HTERT RPE-1 (cell line): ENCODE measurements around the gene ZNF479.
"Not testable (repeated sequence)": the region's sequence is repeated elsewhere in the genome, so short reads cannot be mapped to it uniquely, and the experiment has no call there.

Experiments
- in situ Hi-C: fragments of 300-500 bp; cut with MboI; formaldehyde crosslinking; loops from 4 replicates; pipeline ENCODE4 v1.14.3; 2020; ENCODE audit warnings: low sequenced_read_pairs

The ZNF479 gene

GRCh38 chr7:57132336-57132735 is at the start of gene ZNF479:
ZNF479 (minus strand) TSS chr7:57132436; CDS start chr7:57132324, 112 bp downstream.
- in situ Hi-C loops: not testable (repeated sequence)

GRCh38 chr7:57182031-57182430 is 49.8 kb upstream of the ZNF479 start:
- in situ Hi-C loops: no loop called here

- in situ Hi-C loops: no loop called here
Measured at GRCh38 chr7:57181281-57181680, 49.0 kb upstream of the ZNF479 start.

- in situ Hi-C loops: no loop called here
Measured at GRCh38 chr7:57179776-57180415, 47.7 kb upstream of the ZNF479 start.

GRCh38 chr7:57178768-57179139 is 46.5 kb upstream of the ZNF479 start:
- in situ Hi-C loops: no loop called here

- in situ Hi-C loops: no loop called here
Measured at GRCh38 chr7:57177856-57178767, 45.9 kb upstream of the ZNF479 start.

- in situ Hi-C loops: no loop called here
Measured at GRCh38 chr7:57176928-57177635, 44.8 kb upstream of the ZNF479 start.

- in situ Hi-C loops: no loop called here
Measured at GRCh38 chr7:57165285-57165899, 33.2 kb upstream of the ZNF479 start.

GRCh38 chr7:57120123-57120784 is 12.0 kb downstream of the ZNF479 start:
- in situ Hi-C loops: not testable (repeated sequence)
